Peyer's patch (tissue), 4 donors: ENCODE results near the gene CLHC1.

Experiments used
- CTCF ChIP-seq, 6 experiments: fragments of 450-650 bp in 4 of 6; fragments of 200-600 bp in 2 of 6; sonication (generic) in 1 of 6; IDR thresholded peaks; one replicate each; pipeline ENCODE4 v1.5.1; 2017 to 2019; ENCODE audit warnings: antibody characterized with exemption in 6 of 6, mild to moderate bottlenecking in 3 of 6, moderate library complexity in 1 of 6
- POLR2A ChIP-seq, 2 donors: fragments of 450-650 bp; IDR thresholded peaks; one replicate each; pipeline ENCODE4 v1.5.1; 2017; ENCODE audit warnings: antibody characterized with exemption in 2 of 2, mild to moderate bottlenecking in 2 of 2, moderate library complexity in 2 of 2

- TF ChIP-seq CTCF (IDR thresholded peaks at IDR 0.05) = no peak
- no peak for TF ChIP-seq POLR2A (IDR thresholded peaks at IDR 0.05)
Measured at GRCh38 chr2:55142518-55142917, 89.6 kb downstream of the CLHC1 start.
